ENCODE results near the gene TLL1.

DNA sequence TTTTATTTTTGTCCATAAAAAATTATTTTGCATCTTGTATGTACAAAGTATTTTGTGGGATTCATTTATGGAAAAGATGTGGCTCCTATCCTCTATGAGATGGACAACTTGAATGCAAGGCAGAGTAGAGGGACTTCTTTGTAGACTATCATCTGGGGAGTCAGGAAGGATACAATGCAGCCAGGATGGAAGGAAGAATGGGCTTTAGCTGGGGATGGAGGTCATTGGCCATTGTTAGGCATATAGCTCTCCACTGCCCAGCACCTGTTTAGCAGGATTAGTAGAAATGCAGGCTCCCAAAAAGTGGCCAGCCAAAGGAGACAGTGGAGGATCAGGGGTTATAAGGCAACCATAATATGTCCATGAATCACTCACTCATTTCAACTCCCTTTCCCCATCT is 5.1 kb upstream of the TLL1 start:
- TF ChIP-seq, protein P1, sequence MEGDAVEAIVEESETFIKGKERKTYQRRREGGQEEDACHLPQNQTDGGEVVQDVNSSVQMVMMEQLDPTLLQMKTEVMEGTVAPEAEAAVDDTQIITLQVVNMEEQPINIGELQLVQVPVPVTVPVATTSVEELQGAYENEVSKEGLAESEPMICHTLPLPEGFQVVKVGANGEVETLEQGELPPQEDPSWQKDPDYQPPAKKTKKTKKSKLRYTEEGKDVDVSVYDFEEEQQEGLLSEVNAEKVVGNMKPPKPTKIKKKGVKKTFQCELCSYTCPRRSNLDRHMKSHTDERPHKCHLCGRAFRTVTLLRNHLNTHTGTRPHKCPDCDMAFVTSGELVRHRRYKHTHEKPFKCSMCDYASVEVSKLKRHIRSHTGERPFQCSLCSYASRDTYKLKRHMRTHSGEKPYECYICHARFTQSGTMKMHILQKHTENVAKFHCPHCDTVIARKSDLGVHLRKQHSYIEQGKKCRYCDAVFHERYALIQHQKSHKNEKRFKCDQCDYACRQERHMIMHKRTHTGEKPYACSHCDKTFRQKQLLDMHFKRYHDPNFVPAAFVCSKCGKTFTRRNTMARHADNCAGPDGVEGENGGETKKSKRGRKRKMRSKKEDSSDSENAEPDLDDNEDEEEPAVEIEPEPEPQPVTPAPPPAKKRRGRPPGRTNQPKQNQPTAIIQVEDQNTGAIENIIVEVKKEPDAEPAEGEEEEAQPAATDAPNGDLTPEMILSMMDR (IDR thresholded peaks at IDR 0.05), result no peak
- TF ChIP-seq POLR2A (IDR thresholded peaks at IDR 0.05; ENCODE audit: low read depth), result no peak

Data from esophagus muscularis mucosa (tissue), 3 donors.